Stimulated activated CD4-positive, alpha-beta T cell treated with anti-CD3 and anti-CD28 coated beads, Interleukin-1b, Interleukin-23, amount 100 ng/mL, for 24 hours (primary cell): ENCODE results near the gene ZC3H15.

Experiments used
- DNase-seq, 4 experiments: peaks; one replicate each; pipeline ENCODE4 v3.0.0-alpha.2; 2020; ENCODE audit warnings: low read depth in 4 of 4, low spot score in 1 of 4

The ZC3H15 gene

GRCh38 chr2:186540941-186541340, 54.9 kb downstream of the ZC3H15 start:
- DNase-seq = no peak

- DNase-seq = no peak
Observed at GRCh38 chr2:186542002-186542401, 55.9 kb downstream of the ZC3H15 start.

GRCh38 chr2:186543561-186544131, 57.6 kb downstream of the ZC3H15 start:
- no peak for DNase-seq

- no peak for DNase-seq
Observed at GRCh38 chr2:186544255-186544675, 58.2 kb downstream of the ZC3H15 start.

GRCh38 chr2:186546846-186547245, 60.8 kb downstream of the ZC3H15 start:
- no peak for DNase-seq

- DNase-seq = no peak
Observed at GRCh38 chr2:186551323-186552050, 65.4 kb downstream of the ZC3H15 start.

GRCh38 chr2:186554429-186554828, 68.4 kb downstream of the ZC3H15 start:
- no peak for DNase-seq

- DNase-seq = no peak
Observed at GRCh38 chr2:186554850-186555671, 69.0 kb downstream of the ZC3H15 start.

GRCh38 chr2:186558512-186559276, 72.6 kb downstream of the ZC3H15 start:
- no peak for DNase-seq
